ENCODE measurements around the gene HBE1.

Gene HBE1

GRCh38 chr11:5240458-5240857 is 29.3 kb downstream of the HBE1 start:
- no peak for DNase-seq (ENCODE audit: low read depth)
- no peak for TF ChIP-seq CTCF (IDR thresholded peaks at IDR 0.05; ENCODE audit: control insufficient read depth, extremely low read depth, insufficient read depth)
- H3K4me3 ChIP-seq (ENCODE audit: low read depth, low read length): no peak overlapping the region

GRCh38 chr11:5240056-5240455 is 29.7 kb downstream of the HBE1 start:
- no peak overlapping the region for H3K4me3 ChIP-seq (ENCODE audit: low read depth, low read length)
- no peak for DNase-seq (ENCODE audit: low read depth)
- no peak for TF ChIP-seq CTCF (IDR thresholded peaks at IDR 0.05; ENCODE audit: control insufficient read depth, extremely low read depth, insufficient read depth)

- no peak for DNase-seq (ENCODE audit: low read depth)
- no peak for TF ChIP-seq CTCF (IDR thresholded peaks at IDR 0.05; ENCODE audit: control insufficient read depth, extremely low read depth, insufficient read depth)
- H3K4me3 ChIP-seq (ENCODE audit: low read depth, low read length): no peak overlapping the region
These were observed 30.7 kb downstream of the HBE1 start for GRCh38 chr11:5239046-5239445.

- TF ChIP-seq CTCF (IDR thresholded peaks at IDR 0.05; ENCODE audit: control insufficient read depth, extremely low read depth, insufficient read depth): no peak
- no peak overlapping the region for H3K4me3 ChIP-seq (ENCODE audit: low read depth, low read length)
- no peak for DNase-seq (ENCODE audit: low read depth)
These were observed 31.3 kb downstream of the HBE1 start for GRCh38 chr11:5238486-5238885.

GRCh38 chr11:5237420-5237819 is 32.3 kb downstream of the HBE1 start:
- no peak for TF ChIP-seq CTCF (IDR thresholded peaks at IDR 0.05; ENCODE audit: control insufficient read depth, extremely low read depth, insufficient read depth)
- H3K4me3 ChIP-seq (ENCODE audit: low read depth, low read length): no peak overlapping the region
- no peak for DNase-seq (ENCODE audit: low read depth)

GRCh38 chr11:5235364-5236095 is 34.2 kb downstream of the HBE1 start:
- no peak for TF ChIP-seq CTCF (IDR thresholded peaks at IDR 0.05; ENCODE audit: control insufficient read depth, extremely low read depth, insufficient read depth)
- no peak for DNase-seq (ENCODE audit: low read depth)
- H3K4me3 ChIP-seq (ENCODE audit: low read depth, low read length): no peak overlapping the region

- H3K4me3 ChIP-seq (ENCODE audit: low read depth, low read length): no peak within 1 kb of the TSS
- DNase-seq (ENCODE audit: low read depth): no peak
- no peak for TF ChIP-seq CTCF (IDR thresholded peaks at IDR 0.05; ENCODE audit: control insufficient read depth, extremely low read depth, insufficient read depth)
These were observed 35.3 kb downstream of the HBE1 start, which contains the start of gene HBD for GRCh38 chr11:5234381-5234834. Gene HBD, minus strand, starts transcription at chr11:5234483. Its CDS starts 50 bp downstream, at chr11:5234433.

Measured in LNCaP clone FGC (cell line).